WERI-Rb-1 (cell line): ENCODE measurements around the gene SLC26A9.

Source experiments
- DNase-seq: peaks from one replicate; pipeline ENCODE4 v3.0.0-alpha.2; 2020
- H3K27ac ChIP-seq: fragments of 250-450 bp; sonication (Bioruptor Pico); 2 replicates; pipeline ENCODE4 v1.5.1; 2020; ENCODE audit warnings: mild to moderate bottlenecking, moderate library complexity
- H3K27me3 ChIP-seq: fragments of 250-450 bp; sonication (Bioruptor Pico); 2 replicates; pipeline ENCODE4 v1.5.1; 2021; ENCODE audit warnings: mild to moderate bottlenecking, low read depth, moderate library complexity; ENCODE audit not compliant: insufficient read depth, severe bottlenecking
- H3K36me3 ChIP-seq: fragments of 250-450 bp; sonication (Bioruptor Pico); 2 replicates; pipeline ENCODE4 v1.5.1; 2020; ENCODE audit warnings: mild to moderate bottlenecking, moderate library complexity
- H3K4me3 ChIP-seq: 2 replicates; pipeline ENCODE4 v1.5.1; 2011; ENCODE audit warnings: low read depth, mild to moderate bottlenecking, control low read depth, low read length
- H3K9me3 ChIP-seq: fragments of 250-450 bp; sonication (Bioruptor Pico); 2 replicates; pipeline ENCODE4 v1.5.1; 2021; ENCODE audit warnings: mild to moderate bottlenecking, moderate library complexity; ENCODE audit not compliant: severe bottlenecking
- CTCF ChIP-seq: IDR thresholded peaks from 2 replicates; pipeline ENCODE4 v1.5.1; 2011; ENCODE audit warnings: low read depth, mild to moderate bottlenecking, control low read depth, inconsistent platforms, low read length

The SLC26A9 gene

DNA sequence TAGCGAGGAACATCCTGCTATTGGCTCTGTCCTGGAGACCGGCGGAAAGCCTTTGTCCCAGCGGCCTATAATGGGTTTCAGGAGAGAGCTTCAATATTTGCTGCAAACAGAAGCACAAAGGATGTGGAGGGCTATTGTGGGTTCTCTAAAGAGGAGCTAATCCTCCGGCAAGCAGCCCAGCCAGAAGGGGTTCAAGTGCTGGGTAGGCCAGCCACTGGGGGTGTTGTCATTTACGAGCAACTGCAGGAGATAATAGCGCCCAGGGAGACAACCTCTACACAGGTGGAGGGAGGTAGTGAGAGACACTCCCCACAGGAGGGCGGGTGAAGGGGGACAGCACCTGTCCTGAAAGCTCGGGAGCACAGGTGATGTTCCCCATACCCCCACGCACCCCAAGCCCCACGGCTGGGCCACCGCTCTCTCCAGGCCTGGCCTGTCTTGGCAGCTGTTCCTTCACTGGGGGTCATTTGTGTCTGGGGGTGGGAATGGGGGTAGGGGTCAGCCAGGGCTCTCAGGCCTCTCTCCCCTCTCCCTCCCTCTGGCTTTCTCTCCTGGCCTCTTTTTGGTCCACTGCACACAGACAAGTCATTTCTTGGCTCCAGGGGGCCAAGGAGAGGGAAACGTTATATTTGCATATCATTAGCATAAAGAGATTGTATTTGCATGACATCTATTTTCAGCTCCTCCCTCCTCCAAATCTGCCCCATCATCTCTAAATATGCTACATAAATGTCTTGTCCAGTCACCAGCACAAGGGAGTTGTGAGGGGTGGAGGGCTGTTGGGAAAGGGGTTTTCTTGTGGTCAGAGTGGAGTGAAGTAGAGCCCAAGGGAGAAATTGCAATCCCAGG, 22.0 kb upstream of the SLC26A9 start:
- no peak for DNase-seq
- H3K4me3 ChIP-seq: no peak overlapping the region
- no peaks in the 10 kb centered on the region for H3K9me3 ChIP-seq
- no peak for TF ChIP-seq CTCF
- no peaks in the 10 kb centered on the region for H3K27me3 ChIP-seq
- H3K27ac ChIP-seq: no peak overlapping the region
- no peaks in the 10 kb centered on the region for H3K36me3 ChIP-seq

DNA sequence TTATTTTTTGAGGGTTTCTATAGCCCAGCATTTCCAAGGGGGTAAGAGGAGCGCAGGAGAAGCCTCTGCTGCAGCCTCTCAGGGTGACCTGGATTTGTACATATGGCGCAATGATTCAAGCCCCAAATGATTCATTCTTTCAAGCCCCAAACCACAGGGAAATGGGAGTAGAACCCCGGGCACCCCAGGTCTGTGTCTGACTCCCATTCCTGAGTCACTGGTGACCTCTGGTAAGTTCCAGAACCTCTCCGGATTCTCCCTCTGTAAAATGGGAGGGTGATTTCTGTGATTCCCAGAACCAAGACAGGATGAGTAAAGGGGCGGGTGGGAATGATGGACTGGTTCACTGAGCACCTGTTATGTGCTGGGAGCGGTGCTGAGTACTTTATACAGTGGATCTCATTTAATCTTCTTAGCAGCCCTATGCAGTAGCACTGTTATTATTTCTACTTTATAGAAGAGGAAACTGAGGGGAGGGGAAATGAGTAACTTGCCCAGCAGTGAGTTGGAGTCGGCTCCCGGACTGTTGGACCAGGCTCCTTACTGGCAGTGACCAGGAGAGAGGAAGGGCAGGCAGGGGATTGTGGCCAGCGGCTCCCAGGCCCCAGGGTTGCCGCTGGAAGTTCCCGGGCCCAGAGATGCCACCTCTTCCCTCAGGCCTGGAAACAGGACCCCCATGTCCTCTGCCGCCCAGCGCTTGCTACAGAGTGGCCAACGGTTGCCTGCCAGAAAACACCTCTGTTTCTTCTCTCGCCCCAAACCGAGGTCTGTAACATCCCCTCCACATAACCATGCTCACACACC, 20.3 kb upstream of the SLC26A9 start:
- Histone ChIP-seq H3K27ac (no peak overlapping the region), H3K4me3 (no peak overlapping the region), H3K36me3 (no peaks in the 10 kb centered on the region), H3K9me3 (no peaks in the 10 kb centered on the region), H3K27me3 (no peaks in the 10 kb centered on the region)
- DNase-seq: no peak
- no peak for TF ChIP-seq CTCF

DNA sequence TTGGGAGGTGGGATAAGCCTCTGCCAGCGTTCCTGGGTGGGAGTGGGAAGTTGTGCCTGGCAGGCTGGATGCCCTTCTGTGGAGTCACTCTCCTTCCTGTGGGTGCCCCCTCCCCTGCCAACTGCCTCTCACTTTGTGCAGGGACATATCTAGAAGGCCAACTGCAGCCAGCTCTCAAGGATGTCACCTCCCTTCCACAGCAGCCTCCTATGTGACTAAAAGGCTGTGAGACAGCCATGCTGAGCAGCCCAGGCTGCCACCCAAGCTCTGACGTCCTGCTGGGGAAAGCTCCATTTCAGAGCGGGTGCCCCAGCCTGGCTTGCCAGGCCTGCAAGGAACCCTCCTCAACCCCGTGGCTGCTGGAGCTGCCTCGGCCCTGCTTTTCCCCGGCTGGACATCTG, 19.6 kb upstream of the SLC26A9 start:
- no peak overlapping the region for H3K27ac ChIP-seq
- DNase-seq: no peak
- no peaks in the 10 kb centered on the region for H3K27me3 ChIP-seq
- H3K4me3 ChIP-seq: no peak overlapping the region
- H3K36me3 ChIP-seq: no peaks in the 10 kb centered on the region
- H3K9me3 ChIP-seq: no peaks in the 10 kb centered on the region
- no peak for TF ChIP-seq CTCF

GRCh38 chr1:205961991-205962820, 18.9 kb upstream of the SLC26A9 start:
- Histone ChIP-seq H3K9me3 (no peaks in the 10 kb centered on the region), H3K27me3 (no peaks in the 10 kb centered on the region), H3K4me3 (no peak overlapping the region), H3K27ac (no peak overlapping the region), H3K36me3 (no peaks in the 10 kb centered on the region)
- DNase-seq: no peak
- TF ChIP-seq CTCF: no peak

DNA sequence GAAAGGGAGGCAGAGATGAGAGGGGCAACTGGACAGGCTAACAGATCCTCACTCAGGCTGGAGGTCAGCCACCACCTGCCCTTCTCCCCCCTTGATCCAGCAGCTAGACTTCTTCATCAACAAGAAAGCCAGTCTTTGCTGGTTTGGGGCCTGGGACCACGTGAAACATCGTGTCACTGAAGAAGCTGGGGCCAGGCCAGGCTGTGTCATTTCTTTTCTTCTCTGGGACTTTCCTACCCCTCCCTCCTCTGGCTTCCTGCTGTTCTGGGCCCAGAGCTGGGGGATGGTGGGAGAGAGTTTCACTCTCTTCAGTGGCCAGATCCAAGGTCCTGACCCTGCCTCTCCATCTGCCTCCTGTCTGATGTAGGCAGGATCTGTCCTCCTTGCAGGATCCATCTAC, 18.1 kb upstream of the SLC26A9 start:
- no peak for TF ChIP-seq CTCF
- H3K36me3 ChIP-seq: no peaks in the 10 kb centered on the region
- no peaks in the 10 kb centered on the region for H3K27me3 ChIP-seq
- H3K9me3 ChIP-seq: no peaks in the 10 kb centered on the region
- H3K4me3 ChIP-seq: no peak overlapping the region
- peak; percentile 61 for DNase-seq
- no peak overlapping the region for H3K27ac ChIP-seq
